ENCODE data around the gene TOPBP1.

DNA sequence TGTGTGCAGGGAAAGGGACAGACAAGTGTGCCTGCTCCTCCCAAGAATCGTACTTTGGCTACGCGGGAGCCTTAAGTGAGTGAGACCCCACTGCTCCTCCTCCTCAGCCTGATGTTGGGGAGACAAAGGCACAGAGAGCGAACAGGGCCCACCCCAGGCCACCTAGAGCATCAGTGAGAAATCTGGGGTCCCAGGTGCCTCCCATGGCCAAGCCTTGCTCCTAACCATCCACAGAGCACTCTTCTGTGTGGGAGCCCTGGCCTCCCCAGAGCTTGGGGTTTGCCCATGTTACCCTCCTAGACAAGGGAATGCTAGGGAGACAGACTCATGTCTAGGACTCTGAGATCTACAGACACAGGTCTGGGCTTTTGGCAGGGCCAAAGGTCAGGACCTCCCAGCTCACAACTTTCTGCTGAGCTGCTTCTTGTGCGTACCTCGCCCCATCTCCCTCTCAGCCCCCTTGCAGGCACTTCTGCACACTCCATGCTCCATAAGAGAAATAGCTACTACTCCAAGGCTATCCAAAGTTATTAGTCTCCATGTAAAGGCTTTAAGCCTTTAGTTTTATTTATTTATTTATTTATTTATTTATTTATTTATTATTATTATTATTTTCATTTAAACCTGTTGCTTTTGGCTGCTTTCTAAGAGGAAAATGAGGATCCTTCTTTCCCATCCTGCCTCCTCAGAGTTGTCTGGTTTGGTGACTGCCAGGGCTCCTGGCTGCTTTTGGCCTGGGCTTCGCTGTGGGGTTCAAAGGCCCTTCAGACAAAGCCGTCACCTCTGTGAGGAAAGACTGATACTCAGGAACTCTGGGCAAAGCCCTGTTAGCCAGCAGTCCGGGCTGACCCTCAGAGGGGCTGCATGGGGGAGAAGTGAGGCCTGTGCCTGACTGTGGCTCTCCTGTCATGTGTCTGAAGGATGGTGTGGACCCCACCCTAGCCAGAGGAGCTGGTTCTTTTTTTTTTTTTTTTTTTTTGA lies 32.8 kb upstream of the TOPBP1 start:
- TF ChIP-seq POLR2AphosphoS5 (IDR thresholded peaks at IDR 0.05; ENCODE audit: borderline replicate concordance, low read depth, low read length), result no peak
- TF ChIP-seq EZH2 (IDR thresholded peaks at IDR 0.05), result no peak
- TF ChIP-seq FOXP2 (optimal IDR thresholded peaks at IDR 0.05; ENCODE audit: control extremely low read depth, extremely low read length, insufficient read depth), result no peak
